ENCODE measurements around the gene DDX3X. TPM values are rescaled to one million over a fixed set of nuclear protein-coding genes. Genes with fewer than 3 reads are reported as not detected.

DDX3X gene
- polyA plus RNA-seq, 1 donor = 111 TPM

Other genes with a start within 250 kb of the DDX3X start
- 54.9 TPM for gene USP9X, start 248.7 kb upstream of the DDX3X start, polyA plus RNA-seq (ENCODE audit: insufficient read length)
- not detected for gene NYX, start 113.2 kb downstream of the DDX3X start, polyA plus RNA-seq (ENCODE audit: insufficient read length)